ENCODE data around the gene DESI1. TPM values are rescaled to one million over a fixed set of nuclear protein-coding genes. Genes with fewer than 3 reads are reported as not detected.

The DESI1 gene
- total RNA-seq, 1 experiment from 2014 or later, result 40.8 TPM

DNA sequence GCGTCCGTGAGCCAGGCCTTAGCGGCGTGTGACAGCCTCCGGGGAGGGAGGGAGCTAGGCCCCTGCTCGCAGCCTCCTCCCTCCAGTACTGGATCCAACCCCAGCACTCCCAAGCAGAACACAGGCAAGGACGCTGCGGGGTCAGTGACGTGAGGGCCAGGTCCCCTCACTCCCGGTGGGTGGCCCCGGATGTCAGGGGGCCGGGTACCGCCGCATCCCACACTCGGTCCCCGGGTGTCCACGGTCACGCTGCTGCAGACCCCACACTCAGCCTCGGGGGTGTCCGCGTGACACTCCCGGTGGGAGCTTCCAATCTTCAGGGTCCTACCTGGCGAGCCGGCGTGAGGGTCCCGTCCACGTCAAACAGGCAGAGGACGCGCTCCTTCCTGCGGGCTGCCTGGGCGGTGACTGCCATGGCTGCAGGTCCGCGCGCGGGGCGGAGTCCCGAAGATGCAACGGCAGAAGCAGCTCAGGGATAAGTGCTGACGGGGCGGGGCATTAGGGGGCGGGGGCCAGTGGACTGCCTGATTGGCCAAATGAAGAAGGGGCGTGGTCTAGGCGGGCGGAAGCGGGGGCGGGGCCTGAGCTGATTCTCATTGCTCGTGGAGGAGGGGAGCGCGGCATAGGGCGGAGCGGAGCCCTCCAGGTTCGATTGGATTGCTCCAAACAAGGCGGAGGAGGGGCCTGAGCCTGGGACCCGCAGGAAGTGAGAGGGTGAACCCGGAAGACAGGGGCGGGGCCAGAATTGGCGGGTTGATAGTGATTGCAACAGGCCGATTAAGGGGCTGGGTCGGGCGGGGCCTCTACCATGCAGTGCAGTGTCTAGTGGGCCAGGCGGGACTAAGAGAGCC is 31.2 kb downstream of the DESI1 start, which contains the start of gene PMM1 (continued):
- TF ChIP-seq, protein P1, sequence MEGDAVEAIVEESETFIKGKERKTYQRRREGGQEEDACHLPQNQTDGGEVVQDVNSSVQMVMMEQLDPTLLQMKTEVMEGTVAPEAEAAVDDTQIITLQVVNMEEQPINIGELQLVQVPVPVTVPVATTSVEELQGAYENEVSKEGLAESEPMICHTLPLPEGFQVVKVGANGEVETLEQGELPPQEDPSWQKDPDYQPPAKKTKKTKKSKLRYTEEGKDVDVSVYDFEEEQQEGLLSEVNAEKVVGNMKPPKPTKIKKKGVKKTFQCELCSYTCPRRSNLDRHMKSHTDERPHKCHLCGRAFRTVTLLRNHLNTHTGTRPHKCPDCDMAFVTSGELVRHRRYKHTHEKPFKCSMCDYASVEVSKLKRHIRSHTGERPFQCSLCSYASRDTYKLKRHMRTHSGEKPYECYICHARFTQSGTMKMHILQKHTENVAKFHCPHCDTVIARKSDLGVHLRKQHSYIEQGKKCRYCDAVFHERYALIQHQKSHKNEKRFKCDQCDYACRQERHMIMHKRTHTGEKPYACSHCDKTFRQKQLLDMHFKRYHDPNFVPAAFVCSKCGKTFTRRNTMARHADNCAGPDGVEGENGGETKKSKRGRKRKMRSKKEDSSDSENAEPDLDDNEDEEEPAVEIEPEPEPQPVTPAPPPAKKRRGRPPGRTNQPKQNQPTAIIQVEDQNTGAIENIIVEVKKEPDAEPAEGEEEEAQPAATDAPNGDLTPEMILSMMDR (IDR thresholded peaks at IDR 0.05 in 2 of 3, conservative IDR thresholded peaks at IDR 0.05 in 1 of 3; ENCODE audit: borderline replicate concordance in 1 of 3, insufficient read depth in 1 of 3, low read depth in 2 of 3, low read length in 2 of 3), result no peak
- peak; percentile 44; the same call in 1 of the 2 replicates for TF ChIP-seq SIN3A (IDR thresholded peaks at IDR 0.05; ENCODE audit: low read depth)

GRCh38 chr22:41587347-41587723 is 33.5 kb downstream of the DESI1 start:
- Histone ChIP-seq H3K79me2 (ENCODE audit: insufficient read depth, low read length) (peaks cover 11% of the 10 kb centered on the region; the same call in 1 of the 2 replicates), H3K9me2 (ENCODE audit: insufficient read depth) (no peaks in the 10 kb centered on the region), H3K4me1 (ENCODE audit: control insufficient read depth in 1 of 2, insufficient read depth in 2 of 2, low read length in 2 of 2) (peaks cover 19 to 27% of the 10 kb centered on the region in 2 experiments; a peak in 3 of 4 replicates), H3K9me3 (ENCODE audit: control insufficient read depth in 1 of 2, insufficient read depth in 1 of 2, low read depth in 1 of 2, low read length in 2 of 2) (no peaks in the 10 kb centered on the region), H3K36me3 (ENCODE audit: control insufficient read depth in 1 of 2, insufficient read depth in 2 of 2, low read length in 2 of 2) (no peaks in the 10 kb centered on the region), H3K27ac (ENCODE audit: low read depth, low read length) (no peak overlapping the region), H4K20me1 (ENCODE audit: insufficient read depth) (no peaks in the 10 kb centered on the region), H3K27me3 (ENCODE audit: insufficient read depth, low read length) (no peaks in the 10 kb centered on the region), H3K9ac (ENCODE audit: low read length) (no peak overlapping the region), H2AFZ (ENCODE audit: low read depth, low read length, poor library complexity, severe bottlenecking) (no peak overlapping the region), H3K4me3 (replicated peaks in 1 of 2; ENCODE audit: low read depth in 1 of 2, low read length in 2 of 2) (no peak overlapping the region), H3K4me2 (ENCODE audit: low read length) (peak overlapping the region; percentile 99; the same call in 1 of the 2 replicates)
- ChIA-PET RAD21 (ENCODE audit: low non-redundant PET in 1 of 2, low total read pairs in 2 of 2, uncharacterized antibody in 2 of 2, unreplicated experiment in 2 of 2) (no interaction called here), CTCF (no interaction called here), POLR2A (no interaction called here)
- no peak for TF ChIP-seq SRF (IDR thresholded peaks at IDR 0.05; ENCODE audit: low read depth)
- TF ChIP-seq CEBPB (IDR thresholded peaks at IDR 0.05; ENCODE audit: low read depth), result no peak
- DNase-seq (ENCODE audit: low read depth, low spot score), result no peak
- no peak for ATAC-seq
- no TSS peak for BruUV-seq (replicated peaks)
- intact Hi-C loops (cut with micrococcal nuclease), result no loop called here

All from HCT116 (cell line).